LNCAP (cell line): ENCODE results near the gene DMRTC2.

Source experiments
- TF ChIP-seq, protein P1 (sequence below): fragments of 450-650 bp; IDR thresholded peaks from 2 replicates; pipeline ENCODE4 v1.5.1; 2017; ENCODE audit warnings: mild to moderate bottlenecking

The DMRTC2 gene

GRCh38 chr19:41807176-41807575 is 37.7 kb upstream of the DMRTC2 start:
- TF ChIP-seq, protein P1, sequence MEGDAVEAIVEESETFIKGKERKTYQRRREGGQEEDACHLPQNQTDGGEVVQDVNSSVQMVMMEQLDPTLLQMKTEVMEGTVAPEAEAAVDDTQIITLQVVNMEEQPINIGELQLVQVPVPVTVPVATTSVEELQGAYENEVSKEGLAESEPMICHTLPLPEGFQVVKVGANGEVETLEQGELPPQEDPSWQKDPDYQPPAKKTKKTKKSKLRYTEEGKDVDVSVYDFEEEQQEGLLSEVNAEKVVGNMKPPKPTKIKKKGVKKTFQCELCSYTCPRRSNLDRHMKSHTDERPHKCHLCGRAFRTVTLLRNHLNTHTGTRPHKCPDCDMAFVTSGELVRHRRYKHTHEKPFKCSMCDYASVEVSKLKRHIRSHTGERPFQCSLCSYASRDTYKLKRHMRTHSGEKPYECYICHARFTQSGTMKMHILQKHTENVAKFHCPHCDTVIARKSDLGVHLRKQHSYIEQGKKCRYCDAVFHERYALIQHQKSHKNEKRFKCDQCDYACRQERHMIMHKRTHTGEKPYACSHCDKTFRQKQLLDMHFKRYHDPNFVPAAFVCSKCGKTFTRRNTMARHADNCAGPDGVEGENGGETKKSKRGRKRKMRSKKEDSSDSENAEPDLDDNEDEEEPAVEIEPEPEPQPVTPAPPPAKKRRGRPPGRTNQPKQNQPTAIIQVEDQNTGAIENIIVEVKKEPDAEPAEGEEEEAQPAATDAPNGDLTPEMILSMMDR, result no peak

DNA sequence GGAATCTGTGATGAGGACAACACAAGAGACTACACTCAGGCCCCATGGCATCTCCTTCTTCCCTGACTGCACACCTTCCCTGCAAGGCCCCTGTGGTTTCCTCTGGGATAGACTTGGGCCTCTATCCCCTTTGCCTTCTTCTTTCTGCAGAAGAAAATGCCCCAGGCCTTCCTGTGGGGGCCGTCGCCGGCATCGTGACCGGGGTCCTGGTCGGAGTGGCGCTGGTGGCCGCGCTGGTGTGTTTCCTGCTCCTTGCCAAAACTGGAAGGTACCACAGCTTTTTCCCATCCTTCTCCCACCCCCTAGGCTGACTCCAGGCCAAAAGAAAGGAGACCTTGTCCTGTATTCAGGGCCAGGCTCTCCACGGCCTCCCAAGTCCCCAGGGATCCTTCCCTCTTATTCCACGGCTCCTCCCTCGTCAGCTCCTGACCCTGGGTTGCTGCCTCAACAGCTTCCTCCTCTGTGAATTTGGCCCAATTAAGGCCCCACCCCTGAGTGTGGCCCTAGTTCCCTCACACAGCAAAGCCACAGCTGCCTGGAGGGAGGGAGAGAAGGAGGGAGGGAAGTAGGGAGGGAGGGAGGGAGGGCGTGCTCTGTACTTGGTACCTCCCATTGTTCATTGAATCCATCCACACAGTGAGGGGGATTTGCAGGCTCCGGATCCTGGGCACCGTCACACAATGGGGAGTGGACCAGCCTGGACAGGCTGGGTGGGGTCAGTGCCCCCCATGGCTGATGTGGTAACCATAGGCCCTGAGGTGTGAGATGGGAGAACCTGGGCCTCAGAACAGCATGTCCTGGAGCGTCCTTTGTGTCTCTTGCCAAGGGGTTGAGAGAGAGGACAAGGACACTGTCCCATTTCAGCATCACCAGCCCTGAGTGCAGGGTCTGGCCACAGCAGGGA is 35.9 kb upstream of the DMRTC2 start:
- TF ChIP-seq, protein P1, result no peak

DNA sequence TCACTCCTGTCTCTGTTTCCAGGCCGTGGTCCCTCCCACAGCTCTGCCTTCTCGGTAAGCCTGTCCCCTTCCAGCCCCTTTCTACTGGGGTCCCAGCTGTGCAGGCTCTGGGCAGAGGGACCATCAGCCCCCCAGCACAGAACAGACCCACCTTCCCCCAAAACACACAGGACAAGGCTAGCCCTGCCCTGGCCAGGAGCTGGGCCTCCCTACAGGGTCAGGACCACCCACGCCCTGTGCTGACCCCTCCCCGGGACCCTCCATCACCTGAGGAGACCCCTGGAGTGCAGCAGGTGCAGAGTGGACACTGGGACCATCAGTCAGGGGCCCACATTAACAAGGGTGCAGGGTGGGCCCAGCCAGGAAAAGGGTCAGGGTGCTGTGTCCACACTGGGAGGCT is 34.5 kb upstream of the DMRTC2 start:
- TF ChIP-seq, protein P1, result no peak

- TF ChIP-seq, protein P1, result no peak
Observed at GRCh38 chr19:41811036-41811435, 33.8 kb upstream of the DMRTC2 start.

GRCh38 chr19:41811981-41812380 is 32.9 kb upstream of the DMRTC2 start:
- TF ChIP-seq, protein P1, result no peak

DNA sequence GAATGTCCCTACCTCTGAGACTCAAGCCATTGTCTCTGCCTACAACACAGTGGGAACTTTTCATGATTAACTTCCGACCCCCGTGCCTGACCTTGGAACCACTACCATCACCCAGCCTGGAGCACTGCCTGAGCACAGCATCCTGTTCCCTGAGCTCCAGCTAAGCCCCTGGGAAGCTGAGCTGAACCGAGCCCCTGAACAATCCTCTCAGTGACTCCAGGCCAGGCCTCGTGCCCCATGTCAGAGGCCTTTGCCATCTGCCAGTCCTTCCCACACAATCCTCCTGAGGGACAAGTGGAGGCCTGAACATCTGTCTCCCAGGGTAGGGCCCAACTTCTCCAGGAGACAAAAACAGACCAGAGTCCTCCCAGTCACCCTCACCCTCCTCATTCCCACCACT is 30.9 kb upstream of the DMRTC2 start:
- TF ChIP-seq, protein P1, result no peak

- TF ChIP-seq, protein P1, result no peak
Observed at GRCh38 chr19:41815301-41815700, 29.5 kb upstream of the DMRTC2 start.

GRCh38 chr19:41816761-41817160 is 28.1 kb upstream of the DMRTC2 start:
- TF ChIP-seq, protein P1, result no peak
